ENCODE measurements around the gene STRIP1. TPM values are rescaled to one million over a fixed set of nuclear protein-coding genes. Genes with fewer than 3 reads are reported as not detected.

STRIP1 gene
- total RNA-seq, 2 experiments from 2014 or later, result 74.3 to 80.9 TPM

DNA sequence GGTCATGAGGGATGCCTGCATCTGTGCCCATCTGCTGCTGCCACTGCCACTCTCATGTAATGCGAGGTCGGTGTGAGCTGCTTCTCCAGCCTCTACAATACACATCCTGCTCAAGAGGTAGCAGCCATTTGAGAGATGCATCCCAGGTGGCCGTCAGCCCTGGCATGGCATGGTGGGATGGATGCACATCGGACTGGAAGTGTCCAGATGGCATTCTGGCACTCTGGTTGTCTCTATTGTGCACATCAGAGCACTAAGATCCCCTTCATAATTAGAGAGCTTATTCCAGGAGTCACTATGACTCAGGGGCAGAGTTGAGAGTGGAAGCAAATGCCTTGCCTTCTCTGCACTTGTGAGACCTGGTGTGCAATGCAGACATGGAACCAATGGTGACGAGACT, 3.8 kb downstream of the STRIP1 start:
- ATAC-seq (ENCODE audit: poor library complexity) (no peak), DNase-seq (no peak)
- intact Hi-C loops (cut with DNase I, micrococcal nuclease), result loop anchor here in 1 of 2 experiments (5.0 to 10.0 kb wide), 2 partner anchors 169 to 1407 kb away; partner anchors contain the start of genes ATP5PB and WDR77
- Mint-ChIP-seq H3K9me3 (no peaks in the 10 kb centered on the region), H3K27ac (no peak overlapping the region), H3K4me1 (ENCODE audit: low read depth) (peaks cover 34% of the 10 kb centered on the region), H3K4me3 (no peak overlapping the region), H3K27me3 (no peaks in the 10 kb centered on the region), H3K36me3 (ENCODE audit: low read depth) (peaks cover 77% of the 10 kb centered on the region)
- peaks cover 22% of the 10 kb centered on the region for H3K4me1 ChIP-seq (ENCODE audit: insufficient read depth, low read length)
- H3K4me3 ChIP-seq (ENCODE audit: low read length), result no peak overlapping the region
- peaks cover 50% of the 10 kb centered on the region for H3K36me3 ChIP-seq (ENCODE audit: insufficient read depth, low read length)
- POLR2A ChIA-PET, result no interaction called here
- H3K9me3 ChIP-seq (ENCODE audit: control insufficient read depth in 1 of 2, insufficient read depth in 1 of 2, low read length in 2 of 2), result no peaks in the 10 kb centered on the region
- H3K27ac ChIP-seq (ENCODE audit: low read depth in 1 of 2, low read length in 2 of 2), result no peak overlapping the region
- H3K27me3 ChIP-seq (ENCODE audit: control insufficient read depth in 1 of 2, insufficient read depth in 2 of 2, low read length in 2 of 2), result no peaks in the 10 kb centered on the region
- CTCF ChIA-PET, result interaction anchor here (0.7 to 0.9 kb wide), 2 partner anchors 16 to 61 kb away, joined by 3 read pairs; no protein-coding TSS in a partner anchor
- TF ChIP-seq, protein P1, sequence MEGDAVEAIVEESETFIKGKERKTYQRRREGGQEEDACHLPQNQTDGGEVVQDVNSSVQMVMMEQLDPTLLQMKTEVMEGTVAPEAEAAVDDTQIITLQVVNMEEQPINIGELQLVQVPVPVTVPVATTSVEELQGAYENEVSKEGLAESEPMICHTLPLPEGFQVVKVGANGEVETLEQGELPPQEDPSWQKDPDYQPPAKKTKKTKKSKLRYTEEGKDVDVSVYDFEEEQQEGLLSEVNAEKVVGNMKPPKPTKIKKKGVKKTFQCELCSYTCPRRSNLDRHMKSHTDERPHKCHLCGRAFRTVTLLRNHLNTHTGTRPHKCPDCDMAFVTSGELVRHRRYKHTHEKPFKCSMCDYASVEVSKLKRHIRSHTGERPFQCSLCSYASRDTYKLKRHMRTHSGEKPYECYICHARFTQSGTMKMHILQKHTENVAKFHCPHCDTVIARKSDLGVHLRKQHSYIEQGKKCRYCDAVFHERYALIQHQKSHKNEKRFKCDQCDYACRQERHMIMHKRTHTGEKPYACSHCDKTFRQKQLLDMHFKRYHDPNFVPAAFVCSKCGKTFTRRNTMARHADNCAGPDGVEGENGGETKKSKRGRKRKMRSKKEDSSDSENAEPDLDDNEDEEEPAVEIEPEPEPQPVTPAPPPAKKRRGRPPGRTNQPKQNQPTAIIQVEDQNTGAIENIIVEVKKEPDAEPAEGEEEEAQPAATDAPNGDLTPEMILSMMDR (IDR thresholded peaks at IDR 0.05), result no peak

DNA sequence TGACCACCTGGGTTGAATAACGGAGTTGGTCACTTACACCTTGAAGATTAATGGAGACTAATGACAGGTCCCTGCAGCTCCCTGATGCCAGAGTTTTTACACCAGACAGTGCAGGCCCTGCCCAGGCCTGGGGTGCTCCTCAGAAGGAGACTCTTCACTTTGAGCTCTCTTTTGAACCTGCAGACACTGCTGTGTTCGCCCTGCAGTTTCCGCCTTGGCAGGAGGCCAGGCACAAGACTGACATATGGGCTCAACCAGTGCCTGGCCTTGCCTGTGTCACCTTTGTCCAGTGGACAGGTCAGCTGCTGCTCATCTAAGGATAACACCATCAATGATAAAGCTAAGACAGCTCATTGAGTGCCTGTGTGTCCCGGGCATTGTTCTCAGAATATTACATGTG, 5.2 kb downstream of the STRIP1 start:
- peaks cover 83% of the 10 kb centered on the region for H3K36me3 Mint-ChIP-seq (ENCODE audit: low read depth)
- no peak for DNase-seq

DNA sequence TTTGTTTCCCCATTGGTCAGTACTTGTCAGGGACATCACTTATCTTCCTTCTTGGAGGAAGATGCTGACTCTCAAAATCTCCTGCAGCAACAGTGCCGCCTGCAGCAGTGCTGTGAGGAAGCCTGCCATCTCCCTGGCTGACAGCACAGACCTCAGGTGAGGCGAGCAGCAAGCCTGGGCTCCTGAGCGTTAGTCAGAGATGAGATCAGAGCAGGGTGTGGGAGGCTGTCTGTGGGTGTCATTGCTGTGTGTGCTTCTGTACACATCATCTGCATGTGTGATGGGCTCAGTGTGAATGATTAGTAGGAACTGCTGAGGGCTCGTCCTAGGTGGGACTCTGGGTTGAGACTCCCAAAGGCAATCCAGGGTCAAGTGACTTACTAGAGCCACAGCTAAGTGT, 6.1 kb downstream of the STRIP1 start:
- H3K36me3 ChIP-seq (ENCODE audit: insufficient read depth, low read length), result peaks cover 73% of the 10 kb centered on the region
- no peak overlapping the region for H3K4me3 Mint-ChIP-seq
- peaks cover 86% of the 10 kb centered on the region for H3K36me3 Mint-ChIP-seq (ENCODE audit: low read depth)
- no peaks in the 10 kb centered on the region for H3K9me3 ChIP-seq (ENCODE audit: control insufficient read depth in 1 of 2, insufficient read depth in 1 of 2, low read length in 2 of 2)
- H3K9me3 Mint-ChIP-seq, result no peaks in the 10 kb centered on the region
- TF ChIP-seq, protein P1 (IDR thresholded peaks at IDR 0.05), result no peak
- H3K27me3 Mint-ChIP-seq, result no peaks in the 10 kb centered on the region
- H3K4me1 Mint-ChIP-seq (ENCODE audit: low read depth), result peaks cover 15% of the 10 kb centered on the region
- CTCF ChIA-PET, result no interaction called here
- no peaks in the 10 kb centered on the region for H3K27me3 ChIP-seq (ENCODE audit: control insufficient read depth in 1 of 2, insufficient read depth in 2 of 2, low read length in 2 of 2)
- POLR2A ChIA-PET, result interaction anchor here (1.0 kb wide), 1 partner anchor 10 kb away, joined by 3 read pairs; no protein-coding TSS in a partner anchor
- H3K27ac Mint-ChIP-seq, result no peak overlapping the region
- H3K4me3 ChIP-seq (ENCODE audit: low read length), result no peak overlapping the region
- peaks cover 9% of the 10 kb centered on the region for H3K4me1 ChIP-seq (ENCODE audit: insufficient read depth, low read length)
- ATAC-seq (ENCODE audit: poor library complexity) (no peak), DNase-seq (no peak)
- H3K27ac ChIP-seq (ENCODE audit: low read depth in 1 of 2, low read length in 2 of 2), result no peak overlapping the region
- intact Hi-C loops (cut with DNase I, micrococcal nuclease), result no loop called here

More for the DNA sequence above, 5.2 kb downstream of the STRIP1 start:
- POLR2A ChIA-PET, result interaction anchor here (0.6 to 0.7 kb wide), 2 partner anchors 23 to 36 kb away, joined by 3 to 4 read pairs; no protein-coding TSS in a partner anchor
- no peak overlapping the region for H3K27ac Mint-ChIP-seq
- Histone ChIP-seq H3K36me3 (ENCODE audit: insufficient read depth, low read length) (peaks cover 64% of the 10 kb centered on the region), H3K27ac (ENCODE audit: low read depth in 1 of 2, low read length in 2 of 2) (no peak overlapping the region), H3K9me3 (ENCODE audit: control insufficient read depth in 1 of 2, insufficient read depth in 1 of 2, low read length in 2 of 2) (no peaks in the 10 kb centered on the region), H3K4me3 (ENCODE audit: low read length) (no peak overlapping the region), H3K27me3 (ENCODE audit: control insufficient read depth in 1 of 2, insufficient read depth in 2 of 2, low read length in 2 of 2) (no peaks in the 10 kb centered on the region), H3K4me1 (ENCODE audit: insufficient read depth, low read length) (peaks cover 16% of the 10 kb centered on the region)
- no peaks in the 10 kb centered on the region for H3K27me3 Mint-ChIP-seq
- ATAC-seq (ENCODE audit: poor library complexity), result no peak
- no peak overlapping the region for H3K4me3 Mint-ChIP-seq
- TF ChIP-seq, protein P1 (IDR thresholded peaks at IDR 0.05), result no peak
- H3K4me1 Mint-ChIP-seq (ENCODE audit: low read depth), result peaks cover 21% of the 10 kb centered on the region
- intact Hi-C loops (cut with DNase I, micrococcal nuclease), result loop anchor here in 1 of 2 experiments (5.0 to 10.0 kb wide), 2 partner anchors 168 to 1405 kb away; partner anchors contain the start of genes ATP5PB and WDR77
- CTCF ChIA-PET, result no interaction called here
- H3K9me3 Mint-ChIP-seq, result no peaks in the 10 kb centered on the region

Data from CD4-positive, alpha-beta T cell (primary cell).